ENCODE data around the gene DLGAP1. TPM values are rescaled to one million over a fixed set of nuclear protein-coding genes. Genes with fewer than 3 reads are reported as not detected.

DLGAP1 gene
- total and polyA plus RNA-seq, 2 of the 13 experiments (the other 11 are each of a cell fraction or from before 2014, with no cell fraction given) = 0.01 TPM; not detected in 1

DNA sequence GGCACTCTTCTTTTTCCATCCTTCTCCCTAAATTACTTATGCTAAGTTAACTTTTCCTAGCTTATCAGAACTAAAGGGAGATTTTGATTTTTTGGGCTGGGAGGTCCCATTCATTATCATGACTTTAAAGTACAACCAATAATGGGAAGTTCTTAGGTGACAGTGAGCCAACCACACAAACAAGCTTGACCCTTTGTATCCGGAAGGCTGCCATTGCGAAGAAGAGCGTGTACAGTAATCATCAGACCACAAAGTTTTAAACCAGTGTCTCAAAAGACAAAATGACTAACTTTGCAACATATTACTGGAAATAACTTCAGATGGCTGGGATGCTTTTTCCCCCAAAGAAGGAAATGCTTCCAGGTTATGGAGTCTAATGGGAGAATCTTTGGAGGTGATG is 707.0 kb downstream of the DLGAP1 start:
- WGBS (ENCODE audit: low lambda C conversion rate) = 34% methylated on average over 3 of the region's 3 CpGs
- H3K27ac ChIP-seq (ENCODE audit: extremely low read length, insufficient read depth, low read length) = no peak overlapping the region
- no peaks in the 10 kb centered on the region for H3K79me2 ChIP-seq (ENCODE audit: insufficient read depth, low read length)
- H3K36me3 ChIP-seq (replicated peaks in 1 of 2; ENCODE audit: control insufficient read depth in 1 of 2, insufficient read depth in 2 of 2, low read length in 2 of 2) = no peaks in the 10 kb centered on the region
- TF ChIP-seq, protein P1, sequence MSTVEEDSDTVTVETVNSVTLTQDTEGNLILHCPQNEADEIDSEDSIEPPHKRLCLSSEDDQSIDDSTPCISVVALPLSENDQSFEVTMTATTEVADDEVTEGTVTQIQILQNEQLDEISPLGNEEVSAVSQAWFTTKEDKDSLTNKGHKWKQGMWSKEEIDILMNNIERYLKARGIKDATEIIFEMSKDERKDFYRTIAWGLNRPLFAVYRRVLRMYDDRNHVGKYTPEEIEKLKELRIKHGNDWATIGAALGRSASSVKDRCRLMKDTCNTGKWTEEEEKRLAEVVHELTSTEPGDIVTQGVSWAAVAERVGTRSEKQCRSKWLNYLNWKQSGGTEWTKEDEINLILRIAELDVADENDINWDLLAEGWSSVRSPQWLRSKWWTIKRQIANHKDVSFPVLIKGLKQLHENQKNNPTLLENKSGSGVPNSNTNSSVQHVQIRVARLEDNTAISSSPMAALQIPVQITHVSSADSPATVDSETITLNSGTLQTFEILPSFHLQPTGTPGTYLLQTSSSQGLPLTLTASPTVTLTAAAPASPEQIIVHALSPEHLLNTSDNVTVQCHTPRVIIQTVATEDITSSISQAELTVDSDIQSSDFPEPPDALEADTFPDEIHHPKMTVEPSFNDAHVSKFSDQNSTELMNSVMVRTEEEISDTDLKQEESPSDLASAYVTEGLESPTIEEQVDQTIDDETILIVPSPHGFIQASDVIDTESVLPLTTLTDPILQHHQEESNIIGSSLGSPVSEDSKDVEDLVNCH (CRISPR knock-in tag; IDR thresholded peaks at IDR 0.05) = no peak
- TF ChIP-seq, protein P2, sequence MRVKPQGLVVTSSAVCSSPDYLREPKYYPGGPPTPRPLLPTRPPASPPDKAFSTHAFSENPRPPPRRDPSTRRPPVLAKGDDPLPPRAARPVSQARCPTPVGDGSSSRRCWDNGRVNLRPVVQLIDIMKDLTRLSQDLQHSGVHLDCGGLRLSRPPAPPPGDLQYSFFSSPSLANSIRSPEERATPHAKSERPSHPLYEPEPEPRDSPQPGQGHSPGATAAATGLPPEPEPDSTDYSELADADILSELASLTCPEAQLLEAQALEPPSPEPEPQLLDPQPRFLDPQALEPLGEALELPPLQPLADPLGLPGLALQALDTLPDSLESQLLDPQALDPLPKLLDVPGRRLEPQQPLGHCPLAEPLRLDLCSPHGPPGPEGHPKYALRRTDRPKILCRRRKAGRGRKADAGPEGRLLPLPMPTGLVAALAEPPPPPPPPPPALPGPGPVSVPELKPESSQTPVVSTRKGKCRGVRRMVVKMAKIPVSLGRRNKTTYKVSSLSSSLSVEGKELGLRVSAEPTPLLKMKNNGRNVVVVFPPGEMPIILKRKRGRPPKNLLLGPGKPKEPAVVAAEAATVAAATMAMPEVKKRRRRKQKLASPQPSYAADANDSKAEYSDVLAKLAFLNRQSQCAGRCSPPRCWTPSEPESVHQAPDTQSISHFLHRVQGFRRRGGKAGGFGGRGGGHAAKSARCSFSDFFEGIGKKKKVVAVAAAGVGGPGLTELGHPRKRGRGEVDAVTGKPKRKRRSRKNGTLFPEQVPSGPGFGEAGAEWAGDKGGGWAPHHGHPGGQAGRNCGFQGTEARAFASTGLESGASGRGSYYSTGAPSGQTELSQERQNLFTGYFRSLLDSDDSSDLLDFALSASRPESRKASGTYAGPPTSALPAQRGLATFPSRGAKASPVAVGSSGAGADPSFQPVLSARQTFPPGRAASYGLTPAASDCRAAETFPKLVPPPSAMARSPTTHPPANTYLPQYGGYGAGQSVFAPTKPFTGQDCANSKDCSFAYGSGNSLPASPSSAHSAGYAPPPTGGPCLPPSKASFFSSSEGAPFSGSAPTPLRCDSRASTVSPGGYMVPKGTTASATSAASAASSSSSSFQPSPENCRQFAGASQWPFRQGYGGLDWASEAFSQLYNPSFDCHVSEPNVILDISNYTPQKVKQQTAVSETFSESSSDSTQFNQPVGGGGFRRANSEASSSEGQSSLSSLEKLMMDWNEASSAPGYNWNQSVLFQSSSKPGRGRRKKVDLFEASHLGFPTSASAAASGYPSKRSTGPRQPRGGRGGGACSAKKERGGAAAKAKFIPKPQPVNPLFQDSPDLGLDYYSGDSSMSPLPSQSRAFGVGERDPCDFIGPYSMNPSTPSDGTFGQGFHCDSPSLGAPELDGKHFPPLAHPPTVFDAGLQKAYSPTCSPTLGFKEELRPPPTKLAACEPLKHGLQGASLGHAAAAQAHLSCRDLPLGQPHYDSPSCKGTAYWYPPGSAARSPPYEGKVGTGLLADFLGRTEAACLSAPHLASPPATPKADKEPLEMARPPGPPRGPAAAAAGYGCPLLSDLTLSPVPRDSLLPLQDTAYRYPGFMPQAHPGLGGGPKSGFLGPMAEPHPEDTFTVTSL (CRISPR knock-in tag; IDR thresholded peaks at IDR 0.05; ENCODE audit: borderline replicate concordance) = no peak
- TF ChIP-seq RARG (CRISPR knock-in tag; IDR thresholded peaks at IDR 0.05; ENCODE audit: low read depth) (no peak), KDM5B (CRISPR knock-in tag; IDR thresholded peaks at IDR 0.05; ENCODE audit: borderline replicate concordance) (no peak), ATF1 (CRISPR knock-in tag; IDR thresholded peaks at IDR 0.05) (no peak), ZNF317 (CRISPR knock-in tag; IDR thresholded peaks at IDR 0.05) (no peak), CENPT (CRISPR knock-in tag; IDR thresholded peaks at IDR 0.05; ENCODE audit: low read depth) (no peak), ZNF607 (CRISPR knock-in tag; IDR thresholded peaks at IDR 0.05; ENCODE audit: borderline replicate concordance) (no peak), ZNF781 (CRISPR knock-in tag; IDR thresholded peaks at IDR 0.05; ENCODE audit: borderline replicate concordance, not compliant biosample characterization) (no peak), DNMT1 (CRISPR knock-in tag; IDR thresholded peaks at IDR 0.05) (no peak)
- TF ChIP-seq, protein P3, sequence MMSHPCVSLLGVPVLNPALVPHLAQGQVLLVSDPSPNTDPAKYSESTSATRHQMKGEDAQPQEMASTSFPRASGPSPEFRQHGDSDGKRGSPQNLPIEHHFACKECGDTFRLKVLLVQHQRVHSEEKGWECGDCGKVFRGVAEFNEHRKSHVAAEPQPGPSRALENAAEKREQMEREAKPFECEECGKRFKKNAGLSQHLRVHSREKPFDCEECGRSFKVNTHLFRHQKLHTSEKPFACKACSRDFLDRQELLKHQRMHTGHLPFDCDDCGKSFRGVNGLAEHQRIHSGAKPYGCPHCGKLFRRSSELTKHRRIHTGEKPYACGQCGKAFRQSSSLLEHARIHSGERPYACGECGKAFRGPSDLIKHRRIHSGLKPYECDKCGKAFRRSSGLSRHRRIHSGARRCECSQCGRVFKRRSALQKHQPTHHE (CRISPR knock-in tag; IDR thresholded peaks at IDR 0.05; ENCODE audit: borderline replicate concordance) = no peak
- H2AFZ ChIP-seq (ENCODE audit: low read length) = no peak overlapping the region
- no TSS peak for BruUV-seq (replicated peaks)
- no peaks in the 10 kb centered on the region for H3K9me3 ChIP-seq (ENCODE audit: low read length)
- intact Hi-C loops (cut with micrococcal nuclease; ENCODE audit: unreplicated experiment) (no loop called here), in situ Hi-C loops (cut with HindIII; ENCODE audit: extremely low pct_ligation_motif_present, low pct_unique_long_range_greater_than_20kb) (no loop called here)
- no peak overlapping the region for H3K4me2 ChIP-seq (ENCODE audit: low read depth, low read length)
- ATAC-seq = no peak
- H3K9ac ChIP-seq (ENCODE audit: insufficient read depth, low read depth, low read length) = no peak overlapping the region
- no peaks in the 10 kb centered on the region for H4K20me1 ChIP-seq (ENCODE audit: insufficient read depth, low read length)
- FAIRE-seq = no peak
- POLR2A ChIA-PET = no interaction called here
- no peak for DNase-seq (ENCODE audit: low spot score)
- H3K4me3 ChIP-seq (replicated peaks in 1 of 3; ENCODE audit: insufficient read depth in 1 of 3, low read depth in 2 of 3, low read length in 3 of 3) = no peak overlapping the region
- no peaks in the 10 kb centered on the region for H3K4me1 ChIP-seq (ENCODE audit: insufficient read depth, low read length)
- CTCF ChIA-PET (ENCODE audit: low intra/inter-chr PET ratio, low total read pairs) = no interaction called here
- H3K27me3 ChIP-seq (ENCODE audit: control insufficient read depth in 1 of 2, insufficient read depth in 2 of 2, low read length in 2 of 2) = no peaks in the 10 kb centered on the region; a peak in 1 of 5 replicates

Measured in HepG2 (cell line).